Cardiac septum (tissue), 1 donor: Measurements from ENCODE around the gene ZNF416. TPM values are rescaled to one million over a fixed set of nuclear protein-coding genes. Genes with fewer than 3 reads are reported as not detected.

Source experiments
- DNase-seq: peaks from one replicate; pipeline ENCODE4 v3.0.0-alpha.2; 2020; ENCODE audit warnings: low spot score
- intact Hi-C: fragments of 100-400 bp; cut with DNase I; formaldehyde crosslinking; loops from one replicate; pipeline ENCODE4 v1.14.0; 2022
- total RNA-seq: library from RNA; stranded (reverse); fragmentation: NEBNext Ultra II Directional; extraction: Animal tissue kit (Norgen Biotek cat#: 25700); gene quantifications from one replicate; pipeline ENCODE4 v1.2.1, GENCODE V29; 2021
- donor health status: DM: no; HTN: no; CAD: no.

ZNF416 gene
- total RNA-seq, 1 donor from 2014 or later: 4.8 TPM

- intact Hi-C loops: no loop called here
- no peak for DNase-seq
These were observed 18.6 kb downstream of the ZNF416 start for GRCh38 chr19:57560049-57560491.

DNA sequence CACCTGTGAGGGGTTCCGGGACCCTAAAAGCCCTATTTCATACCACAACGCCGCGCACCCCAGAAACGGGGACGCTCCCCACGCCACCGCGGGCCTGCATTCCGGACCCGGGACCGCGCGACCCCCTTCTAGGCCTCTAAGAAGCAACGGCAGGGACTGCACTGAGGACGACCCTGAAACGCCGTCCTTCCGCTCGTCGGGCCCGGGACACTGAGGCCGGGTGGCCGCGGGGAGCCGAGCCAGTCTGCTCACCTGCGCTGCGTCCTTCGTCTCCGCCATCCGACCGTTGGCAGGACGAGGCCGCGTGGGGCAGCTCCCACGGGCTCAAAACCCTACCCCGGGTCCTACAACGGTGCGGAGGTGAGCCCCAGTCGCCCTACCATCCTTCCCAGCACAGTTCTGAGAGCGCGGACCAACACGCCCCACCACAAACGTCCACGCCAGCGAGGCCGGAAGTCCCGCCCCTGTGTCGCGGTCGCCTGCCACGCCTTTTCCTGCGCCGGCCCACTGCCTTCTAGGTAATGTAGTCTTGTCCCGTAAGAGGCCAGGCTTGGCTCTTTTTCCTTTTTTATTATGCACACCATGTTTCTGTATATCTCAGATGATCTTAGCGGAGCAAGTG lies 19.2 kb downstream of the ZNF416 start, which contains the start of gene ZNF550:
Gene ZNF550 (minus strand): TSS at position 460 of the 622 bp plus-strand sequence. CDS start 181 bp downstream, at position 279.
- intact Hi-C loops: loop anchor here (2.0 kb wide), 1 partner anchor 33 kb away; the partner anchor contains the start of gene ZNF549
- DNase-seq: peak; percentile 94

GRCh38 chr19:57559008-57559403 lies 19.7 kb downstream of the ZNF416 start:
- no peak for DNase-seq
- intact Hi-C loops: loop anchor here (2.0 kb wide), 1 partner anchor 32 kb away; the partner anchor contains the start of gene ZNF549

DNA sequence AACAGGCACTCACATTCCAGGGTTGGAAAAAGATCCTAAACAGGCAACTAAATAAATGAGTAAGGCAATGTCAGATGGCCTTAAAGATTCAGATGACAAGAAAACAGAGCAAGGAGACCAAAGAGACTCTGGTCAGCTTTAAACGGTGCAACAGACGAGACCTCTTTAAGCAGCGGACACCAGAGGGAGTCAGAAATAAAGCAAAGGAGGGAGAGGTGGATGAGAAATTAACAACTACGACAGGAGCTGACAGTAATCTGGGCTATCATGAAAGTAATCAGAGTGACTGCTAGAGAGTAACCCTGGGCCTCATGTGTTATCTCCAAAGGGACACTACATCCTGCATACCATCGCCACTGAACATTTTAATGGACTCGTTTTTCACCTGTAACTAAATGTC lies 20.2 kb downstream of the ZNF416 start:
- no peak for DNase-seq
- intact Hi-C loops: loop anchor here (2.0 kb wide), 1 partner anchor 32 kb away; the partner anchor contains the start of gene ZNF549

DNA sequence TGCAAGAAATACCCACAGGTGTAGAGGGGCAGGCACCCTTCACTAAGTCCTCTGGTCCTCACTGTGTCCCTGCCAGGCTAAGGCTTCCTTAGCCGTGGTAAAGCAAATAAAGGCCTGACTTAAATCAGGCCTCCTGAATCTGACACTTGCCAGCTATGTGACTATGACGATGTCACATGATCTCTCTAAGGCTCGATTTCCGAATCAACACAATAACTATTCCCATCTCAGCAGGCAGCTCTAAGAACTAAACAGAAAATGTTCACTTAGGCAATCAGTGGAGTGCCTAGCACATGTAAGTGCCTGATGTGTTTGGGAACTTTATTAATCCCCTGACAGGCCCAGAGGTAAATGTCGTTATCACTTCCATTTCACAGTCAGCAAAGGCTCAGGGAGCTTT lies 21.1 kb downstream of the ZNF416 start:
- DNase-seq: no peak
- intact Hi-C loops: loop anchor here (2.0 kb wide), 1 partner anchor 31 kb away; the partner anchor contains the start of gene ZNF549

GRCh38 chr19:57552432-57552831 lies 26.3 kb downstream of the ZNF416 start:
- no peak for DNase-seq
- intact Hi-C loops: no loop called here

GRCh38 chr19:57546513-57546912 lies 32.2 kb downstream of the ZNF416 start:
- DNase-seq: no peak
- intact Hi-C loops: no loop called here

DNA sequence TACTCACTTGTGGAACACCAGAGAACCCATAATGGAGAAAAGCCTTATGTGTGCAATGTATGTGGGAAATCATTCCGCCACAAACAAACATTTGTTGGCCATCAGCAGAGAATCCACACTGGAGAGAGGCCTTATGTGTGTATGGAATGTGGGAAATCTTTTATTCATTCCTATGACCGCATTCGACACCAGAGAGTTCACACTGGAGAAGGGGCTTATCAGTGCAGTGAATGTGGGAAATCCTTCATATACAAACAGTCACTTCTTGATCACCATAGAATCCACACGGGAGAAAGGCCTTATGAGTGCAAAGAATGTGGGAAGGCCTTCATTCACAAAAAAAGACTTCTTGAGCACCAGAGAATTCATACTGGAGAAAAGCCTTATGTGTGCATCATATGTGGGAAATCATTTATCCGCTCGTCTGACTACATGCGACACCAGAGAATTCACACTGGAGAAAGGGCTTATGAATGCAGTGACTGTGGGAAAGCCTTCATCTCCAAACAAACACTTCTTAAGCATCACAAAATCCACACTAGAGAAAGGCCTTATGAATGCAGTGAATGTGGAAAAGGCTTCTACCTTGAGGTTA lies 40.7 kb downstream of the ZNF416 start:
- intact Hi-C loops: no loop called here
- no peak for DNase-seq

DNA sequence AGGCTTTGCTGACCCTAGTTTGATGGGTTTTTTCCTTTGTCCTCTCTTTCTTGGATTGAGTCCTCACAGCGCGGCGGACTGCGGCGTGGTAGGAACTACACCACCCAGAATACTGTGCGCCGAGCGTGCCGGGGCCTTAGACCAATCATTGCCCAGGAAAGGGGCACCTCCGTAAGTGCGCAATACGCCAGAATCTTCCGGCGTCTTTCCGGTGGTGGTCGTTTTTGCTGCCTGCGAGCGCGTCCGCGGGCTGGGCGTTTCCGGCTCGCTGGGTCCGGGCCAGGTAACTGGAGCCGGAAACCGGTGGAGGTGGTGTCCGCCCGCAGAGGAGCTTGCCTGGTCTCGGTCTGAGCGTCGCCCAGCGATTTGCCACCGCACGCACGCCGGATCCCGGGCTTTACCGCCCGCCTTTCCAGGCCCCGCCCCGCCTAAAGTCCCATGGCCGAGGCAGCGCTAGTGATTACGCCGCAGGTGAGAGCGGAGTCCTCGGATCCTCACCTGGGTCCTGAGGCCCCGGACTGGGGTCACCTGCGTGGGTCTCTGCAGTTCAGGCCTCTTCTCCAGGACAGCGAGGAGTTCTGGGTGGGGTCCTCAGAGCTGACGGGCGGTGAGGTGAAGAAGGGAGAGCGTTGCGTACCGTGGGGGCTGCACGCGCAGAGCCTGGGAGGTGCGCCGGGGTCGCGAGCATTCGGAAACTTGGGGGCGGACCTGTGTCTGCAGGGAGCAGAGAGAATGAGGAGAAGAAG lies 51.4 kb downstream of the ZNF416 start, which contains the start of gene ZNF549:
Gene ZNF549 (plus strand): TSS at position 221 of the 746 bp plus-strand sequence. CDS start 218 bp downstream, at position 439.
- DNase-seq: peak; percentile 93
- intact Hi-C loops: loop anchor here (2.0 kb wide), 1 partner anchor 31 kb away; the partner anchor contains the start of gene ZNF550

Other genes with a start within 250 kb of the ZNF416 start
- gene ZNF304, start 227.6 kb downstream of the ZNF416 start, total RNA-seq: 10.0 TPM
- 10.2 TPM for gene TRAPPC2B, start 215.4 kb downstream of the ZNF416 start, total RNA-seq
- gene ZNF547, start 215.4 kb downstream of the ZNF416 start, total RNA-seq: 4.0 TPM
- 16.1 TPM for gene ZNF548, start 189.1 kb downstream of the ZNF416 start, total RNA-seq
- gene ZNF17, start 167.8 kb downstream of the ZNF416 start, total RNA-seq: 10.1 TPM
- 4.0 TPM for gene ZNF749, start 143.6 kb downstream of the ZNF416 start, total RNA-seq
- gene VN1R1, start 121.8 kb downstream of the ZNF416 start, total RNA-seq: 3.0 TPM
- 23.7 TPM for gene ZNF772, start 101.3 kb downstream of the ZNF416 start, total RNA-seq
- gene ZNF419, start 91.2 kb downstream of the ZNF416 start, total RNA-seq: 8.7 TPM
- 5.5 TPM for gene ZNF773, start 79.0 kb downstream of the ZNF416 start, total RNA-seq
- gene ZNF549, start 51.6 kb downstream of the ZNF416 start, total RNA-seq: 3.6 TPM
- 9.9 TPM for gene ZNF550, start 19.0 kb downstream of the ZNF416 start, total RNA-seq
- 4.5 TPM for gene ZIK1, start 5.2 kb upstream of the ZNF416 start, total RNA-seq
- 3.5 TPM for gene ZNF530, start 21.0 kb upstream of the ZNF416 start, total RNA-seq
- 16.5 TPM for gene ZNF134, start 35.3 kb upstream of the ZNF416 start, total RNA-seq
- 14.2 TPM for gene ZNF211, start 54.3 kb upstream of the ZNF416 start, total RNA-seq
- 0.16 TPM for gene ZSCAN4, start 90.0 kb upstream of the ZNF416 start, total RNA-seq
- 3.7 TPM for gene ZNF551, start 103.1 kb upstream of the ZNF416 start, total RNA-seq
- gene ZNF154, start 130.3 kb upstream of the ZNF416 start, total RNA-seq: 6.0 TPM
- 8.1 TPM for gene ZNF671, start 148.7 kb upstream of the ZNF416 start, total RNA-seq
- gene ZNF776, start 167.9 kb upstream of the ZNF416 start, total RNA-seq: 10.0 TPM
- 16.8 TPM for gene ZNF586, start 190.8 kb upstream of the ZNF416 start, total RNA-seq
- gene ZNF552, start 236.0 kb upstream of the ZNF416 start, total RNA-seq: 3.0 TPM